Sigmoid colon (tissue), 7 donors: ENCODE results near the gene NYNRIN. TPM values are rescaled to one million over a fixed set of nuclear protein-coding genes. Genes with fewer than 3 reads are reported as not detected.

Experiments used
- DNase-seq: peaks from one replicate; pipeline ENCODE4 v3.0.0-alpha.2; 2019
- H3K27ac ChIP-seq, 4 donors: fragments of 200-600 bp; sonication (generic); one replicate each; pipeline ENCODE4 v1.5.1; 2016 to 2019; ENCODE audit warnings: mild to moderate bottlenecking in 1 of 4
- H3K27me3 ChIP-seq, 3 donors: fragments of 200-600 bp; sonication (generic); one replicate each; pipeline ENCODE4 v1.5.1; 2019; ENCODE audit warnings: mild to moderate bottlenecking in 1 of 3
- H3K36me3 ChIP-seq, 4 donors: fragments of 200-600 bp; sonication (generic); one replicate each; pipeline ENCODE4 v1.5.1; 2016 to 2019
- H3K4me1 ChIP-seq, 4 donors: fragments of 200-600 bp; sonication (generic); one replicate each; pipeline ENCODE4 v1.5.1; 2017 to 2019
- H3K4me3 ChIP-seq, 4 donors: fragments of 200-600 bp; sonication (generic); one replicate each; pipeline ENCODE4 v1.5.1; 2017 to 2019; ENCODE audit warnings: mild to moderate bottlenecking in 2 of 4, moderate library complexity in 1 of 4
- H3K9me3 ChIP-seq, 4 donors: fragments of 200-600 bp in 3 of 4; sonication (generic) in 3 of 4; one replicate each; pipeline versions ENCODE4 v1.5.1 to v1.6.1; 2013 to 2019
- EP300 ChIP-seq, 4 donors: sonication (generic); formaldehyde crosslinking; IDR thresholded peaks; one replicate each; pipeline ENCODE4 v1.6.1; 2017; ENCODE audit warnings: antibody characterized with exemption in 4 of 4
- POLR2A ChIP-seq, 2 donors: fragments of 450-650 bp; IDR thresholded peaks; one replicate each; pipeline ENCODE4 v1.6.1; 2016; ENCODE audit warnings: antibody characterized with exemption in 2 of 2, mild to moderate bottlenecking in 2 of 2, moderate library complexity in 2 of 2
- POLR2AphosphoS5 ChIP-seq, 4 donors: sonication (generic); formaldehyde crosslinking; IDR thresholded peaks; one replicate each; pipeline ENCODE4 v1.6.1; 2017; ENCODE audit warnings: antibody characterized with exemption in 4 of 4
- WGBS, 2 donors: extraction: QIAGEN DNeasy Blood & Tissue Kit; methylation state at CpG; one replicate each; pipeline ENCODE4 v1.1.7; 2013; 5-methylcytosine and 5-hydroxymethylcytosine counted together
- intact Hi-C: fragments of 100-400 bp; cut with DNase I; formaldehyde crosslinking; loops from one replicate; pipeline ENCODE4 v1.15.1; 2023
- polyA plus RNA-seq, 3 donors: library from polyadenylated mRNA; stranded (reverse); fragments of 200-250 nt; gene quantifications; one replicate each; pipeline ENCODE4 v1.2.3, GENCODE V29; 2013
- total RNA-seq, 4 donors: library from RNA; depleted of rRNA; stranded (reverse); fragments of >200 nt; gene quantifications; one replicate each; pipeline ENCODE4 v1.1.0, GENCODE V29; 2016
- TF ChIP-seq, protein P1 (sequence below), 4 experiments: fragments of 450-650 bp in 3 of 4; fragments of 200-600 bp in 1 of 4; IDR thresholded peaks; one replicate each; pipeline ENCODE4 v1.5.1; 2016 to 2019; ENCODE audit warnings: antibody characterized with exemption in 4 of 4, mild to moderate bottlenecking in 3 of 4, moderate library complexity in 2 of 4
- donor health status: healthy with polysubstance abuse.
- donor health status: Bipolar disorder and iron deficiency.
- donor health status: healthy.

The NYNRIN gene
- total and polyA plus RNA-seq, 7 donors: 0.60 to 17.4 (median 6.8) TPM

DNA sequence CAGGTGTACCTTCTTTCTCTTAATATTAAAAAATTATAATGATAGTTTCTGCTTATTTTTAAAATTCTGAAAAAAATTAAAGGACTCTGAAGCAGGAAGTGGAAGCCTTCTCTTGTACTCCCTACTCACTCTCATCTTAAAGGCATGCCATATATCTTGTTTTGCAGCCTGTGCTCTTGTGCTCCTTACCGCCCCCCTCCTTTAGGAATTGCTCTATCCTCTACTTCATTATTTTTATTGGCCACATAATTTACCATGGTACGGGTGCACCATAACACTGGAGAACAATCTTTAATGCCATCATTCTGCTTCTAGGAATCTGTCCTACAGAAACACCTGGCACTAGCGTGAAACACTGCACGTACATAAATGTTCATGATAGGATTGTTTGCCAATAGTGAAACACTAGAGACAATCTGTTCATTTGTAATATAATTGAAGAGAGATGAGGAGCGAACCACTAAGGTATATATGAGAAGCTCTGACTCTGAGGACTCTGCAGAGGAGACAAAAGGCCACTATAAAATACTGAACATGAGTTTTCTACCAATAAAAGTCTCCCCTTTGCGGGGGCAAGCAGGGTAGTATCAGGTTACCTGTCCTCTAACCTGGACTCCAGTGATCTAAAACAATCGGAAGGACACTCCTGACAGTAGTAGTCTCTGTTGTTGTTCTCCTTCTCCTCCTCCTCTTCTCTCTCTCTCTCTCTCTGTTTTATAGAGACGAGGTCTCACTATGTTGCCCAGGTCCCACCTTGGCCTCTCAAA, 6.3 kb upstream of the NYNRIN start:
- DNase-seq: no peak
- Histone ChIP-seq H3K36me3 (no peaks in the 10 kb centered on the region), H3K4me1 (no peaks in the 10 kb centered on the region), H3K4me3 (no peak overlapping the region), H3K9me3 (no peaks in the 10 kb centered on the region), H3K27me3 (no peaks in the 10 kb centered on the region), H3K27ac (no peak overlapping the region)
- WGBS, 2 donors: 16 to 59% methylated on average over 8 of the region's 8 CpGs
- TF ChIP-seq POLR2AphosphoS5 (IDR thresholded peaks at IDR 0.05) (no peak), POLR2A (IDR thresholded peaks at IDR 0.05) (no peak), EP300 (IDR thresholded peaks at IDR 0.05) (no peak)
- TF ChIP-seq, protein P1, sequence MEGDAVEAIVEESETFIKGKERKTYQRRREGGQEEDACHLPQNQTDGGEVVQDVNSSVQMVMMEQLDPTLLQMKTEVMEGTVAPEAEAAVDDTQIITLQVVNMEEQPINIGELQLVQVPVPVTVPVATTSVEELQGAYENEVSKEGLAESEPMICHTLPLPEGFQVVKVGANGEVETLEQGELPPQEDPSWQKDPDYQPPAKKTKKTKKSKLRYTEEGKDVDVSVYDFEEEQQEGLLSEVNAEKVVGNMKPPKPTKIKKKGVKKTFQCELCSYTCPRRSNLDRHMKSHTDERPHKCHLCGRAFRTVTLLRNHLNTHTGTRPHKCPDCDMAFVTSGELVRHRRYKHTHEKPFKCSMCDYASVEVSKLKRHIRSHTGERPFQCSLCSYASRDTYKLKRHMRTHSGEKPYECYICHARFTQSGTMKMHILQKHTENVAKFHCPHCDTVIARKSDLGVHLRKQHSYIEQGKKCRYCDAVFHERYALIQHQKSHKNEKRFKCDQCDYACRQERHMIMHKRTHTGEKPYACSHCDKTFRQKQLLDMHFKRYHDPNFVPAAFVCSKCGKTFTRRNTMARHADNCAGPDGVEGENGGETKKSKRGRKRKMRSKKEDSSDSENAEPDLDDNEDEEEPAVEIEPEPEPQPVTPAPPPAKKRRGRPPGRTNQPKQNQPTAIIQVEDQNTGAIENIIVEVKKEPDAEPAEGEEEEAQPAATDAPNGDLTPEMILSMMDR (IDR thresholded peaks at IDR 0.05): no peak
- intact Hi-C loops: no loop called here

DNA sequence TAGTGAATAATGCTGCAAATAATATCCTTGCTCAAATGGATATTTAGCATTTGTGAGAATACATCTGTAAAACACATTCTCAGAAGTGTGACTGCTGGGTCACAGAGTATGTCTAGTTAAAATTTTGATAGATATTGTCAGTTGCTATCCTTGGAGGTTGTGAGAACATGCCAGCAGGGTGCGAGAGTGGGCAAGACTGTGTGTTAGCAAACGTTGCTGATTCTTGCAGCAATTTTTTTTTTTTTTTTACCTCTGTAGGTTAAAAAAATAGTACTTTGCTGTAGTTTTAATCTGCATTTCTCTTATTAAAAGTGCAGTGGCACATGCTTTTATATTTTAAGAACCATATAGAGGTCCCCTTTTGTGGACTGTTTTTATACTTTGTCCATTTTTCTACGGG, 4.5 kb upstream of the NYNRIN start:
- peaks cover 0 to 16% (median 11%) of the 10 kb centered on the region in 4 donors for H3K4me1 ChIP-seq
- H3K4me3 ChIP-seq: no peak overlapping the region
- no peak overlapping the region for H3K27ac ChIP-seq
- no peaks in the 10 kb centered on the region for H3K36me3 ChIP-seq
- WGBS, 2 donors: 24 to 50% methylated on average over 3 of the region's 3 CpGs
- intact Hi-C loops: no loop called here
- no peak for DNase-seq
- H3K27me3 ChIP-seq: no peaks in the 10 kb centered on the region
- TF ChIP-seq POLR2A (IDR thresholded peaks at IDR 0.05) (no peak), POLR2AphosphoS5 (IDR thresholded peaks at IDR 0.05) (no peak), EP300 (IDR thresholded peaks at IDR 0.05) (no peak)
- TF ChIP-seq, protein P1 (IDR thresholded peaks at IDR 0.05): no peak
- H3K9me3 ChIP-seq: no peaks in the 10 kb centered on the region

DNA sequence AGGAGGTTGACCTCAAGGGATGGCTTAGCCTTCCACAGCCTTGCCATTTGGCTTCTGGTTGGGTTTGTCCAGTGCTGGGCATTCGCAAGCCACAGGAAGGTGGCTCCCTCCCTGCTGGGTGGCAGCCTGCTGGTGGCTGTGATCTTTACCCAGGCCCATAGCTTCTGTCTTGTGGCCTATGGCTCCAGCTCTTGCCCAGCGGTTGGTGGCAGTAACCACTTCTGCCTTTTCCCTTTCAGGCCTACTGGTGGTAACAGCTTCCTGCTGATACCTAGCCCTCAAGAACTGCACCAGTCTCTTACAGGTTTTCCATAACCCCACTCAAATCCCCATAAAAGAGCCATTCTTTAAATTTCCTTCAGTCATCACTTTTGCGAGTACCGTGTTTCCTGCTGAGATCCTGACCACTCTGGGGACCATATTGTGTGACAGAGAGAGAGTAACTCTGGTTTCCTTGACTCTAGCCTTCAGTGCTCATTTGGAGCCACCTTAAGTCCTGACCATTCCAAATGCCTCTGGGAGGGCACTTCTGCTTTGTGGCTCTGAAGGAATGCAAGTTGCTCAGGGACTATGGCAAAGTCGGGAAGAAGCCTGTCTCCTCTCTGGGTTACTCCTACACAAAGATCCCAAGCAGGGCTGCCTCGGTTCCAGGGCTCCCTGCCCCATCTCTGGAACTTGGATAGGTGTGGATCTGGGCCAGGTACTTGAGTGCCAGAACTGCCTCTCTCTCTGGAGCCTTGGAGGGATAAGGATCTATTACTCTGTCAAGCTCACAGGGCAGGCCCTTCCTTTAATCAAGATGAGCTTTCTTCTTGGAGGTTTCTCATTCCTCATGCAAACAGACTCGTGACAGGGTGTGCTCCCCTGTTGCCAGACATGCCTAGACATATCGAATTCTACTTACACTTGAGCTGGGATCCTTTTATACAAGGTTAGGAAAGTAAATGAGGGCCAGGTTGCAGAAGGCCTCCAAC, 2.9 kb upstream of the NYNRIN start:
- DNase-seq: peak; percentile 50
- 72 to 86% methylated on average over 8 of the region's 8 CpGs for WGBS, 2 donors
- intact Hi-C loops: no loop called here

DNA sequence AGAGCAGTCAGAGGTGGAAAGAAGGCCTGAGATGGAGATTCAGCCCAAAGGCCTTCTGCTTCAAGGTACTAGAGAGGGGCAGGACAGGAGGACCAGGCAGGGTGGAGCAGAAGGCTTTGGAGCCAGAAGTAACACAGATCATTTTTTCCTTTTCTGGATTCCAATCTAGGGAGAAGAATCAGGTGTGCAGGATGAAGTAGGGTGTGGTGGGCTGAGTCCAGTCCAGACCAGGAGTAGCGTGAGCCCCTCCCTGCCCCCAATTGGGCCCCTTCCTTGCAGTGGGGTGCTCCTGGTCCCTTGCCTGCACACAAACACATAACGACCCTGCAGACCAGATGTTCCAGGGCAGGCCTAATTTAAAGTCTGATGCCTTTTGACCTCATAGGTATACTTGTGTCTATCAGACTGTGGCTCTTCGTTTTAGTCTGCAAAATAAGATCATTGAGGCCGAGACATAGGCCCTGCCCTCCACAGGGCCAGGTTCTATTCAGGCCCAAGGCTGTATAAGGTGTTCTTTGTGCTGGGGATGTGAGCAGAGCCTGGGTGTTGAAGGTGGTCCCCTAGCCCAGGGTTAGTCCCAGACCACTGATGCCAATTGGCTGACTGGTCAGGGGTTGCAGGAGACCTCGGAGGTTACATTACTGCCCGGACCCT, 1.0 kb upstream of the NYNRIN start:
- Histone ChIP-seq H3K9me3 (no peaks in the 10 kb centered on the region), H3K27ac (peak overlapping the region; percentile 76 to 82 (median 78)), H3K4me1 (peaks cover 0 to 48% (median 42%) of the 10 kb centered on the region in 4 donors), H3K27me3 (no peaks in the 10 kb centered on the region), H3K4me3 (peak overlapping the region in 2 of 4 donors; percentile 73 to 85), H3K36me3 (no peaks in the 10 kb centered on the region)
- intact Hi-C loops: loop anchor here (2.0 kb wide), 1 partner anchor 33 kb away; no protein-coding TSS in a partner anchor
- DNase-seq: no peak
- 45 to 65% methylated on average over 6 of the region's 6 CpGs for WGBS, 2 donors
- TF ChIP-seq, protein P1 (IDR thresholded peaks at IDR 0.05): no peak
- TF ChIP-seq POLR2AphosphoS5 (IDR thresholded peaks at IDR 0.05): no peak
- no peak for TF ChIP-seq EP300 (IDR thresholded peaks at IDR 0.05)

More for the DNA sequence above, 2.9 kb upstream of the NYNRIN start:
- H3K4me1 ChIP-seq: peaks cover 0 to 30% (median 26%) of the 10 kb centered on the region in 4 donors
- H3K4me3 ChIP-seq: no peak overlapping the region
- no peak for TF ChIP-seq EP300 (IDR thresholded peaks at IDR 0.05)
- no peak for TF ChIP-seq POLR2AphosphoS5 (IDR thresholded peaks at IDR 0.05)
- TF ChIP-seq POLR2A (IDR thresholded peaks at IDR 0.05): no peak
- TF ChIP-seq, protein P1 (IDR thresholded peaks at IDR 0.05): no peak
- H3K9me3 ChIP-seq: no peaks in the 10 kb centered on the region
- H3K27ac ChIP-seq: no peak overlapping the region
- H3K36me3 ChIP-seq: no peaks in the 10 kb centered on the region
- H3K27me3 ChIP-seq: no peaks in the 10 kb centered on the region
